Trophoblast cell (in vitro differentiated cells and primary cell): ENCODE measurements around the gene PTBP3.
A peak's percentile ranks its signal among the peaks of the same experiment; 100 is the strongest.

Experiments used
- DNase-seq, 2 donors: peaks; one replicate each; pipeline ENCODE4 v3.0.0-alpha.2; 2016
- H2AFZ ChIP-seq: 2 replicates; pipeline ENCODE4 v1.6.1; 2013; ENCODE audit warnings: low read length, moderate library complexity, mild to moderate bottlenecking; ENCODE audit not compliant: insufficient read depth, poor library complexity
- H2AK5ac ChIP-seq: 2 replicates; pipeline ENCODE4 v1.6.1; 2013; ENCODE audit warnings: mild to moderate bottlenecking, low read length
- H2BK120ac ChIP-seq: 2 replicates; pipeline ENCODE4 v1.6.1; 2013; ENCODE audit warnings: low read length, mild to moderate bottlenecking, moderate library complexity; ENCODE audit not compliant: insufficient read depth, poor library complexity
- H2BK12ac ChIP-seq: 2 replicates; pipeline ENCODE4 v1.6.1; 2013; ENCODE audit warnings: mild to moderate bottlenecking, low read length, moderate library complexity
- H2BK5ac ChIP-seq: 2 replicates; pipeline ENCODE4 v1.6.1; 2013; ENCODE audit warnings: low read length, low read depth, moderate library complexity, mild to moderate bottlenecking; ENCODE audit not compliant: poor library complexity
- H3K14ac ChIP-seq: 2 replicates; pipeline ENCODE4 v1.6.1; 2013; ENCODE audit warnings: mild to moderate bottlenecking, low read length
- H3K18ac ChIP-seq: 2 replicates; pipeline ENCODE4 v1.6.1; 2013; ENCODE audit warnings: mild to moderate bottlenecking, low read length
- H3K23ac ChIP-seq: 2 replicates; pipeline ENCODE4 v1.6.1; 2013; ENCODE audit warnings: low read length
- H3K27ac ChIP-seq: 2 replicates; pipeline ENCODE4 v1.5.1; 2013; ENCODE audit warnings: low read depth, mild to moderate bottlenecking, inconsistent platforms, low read length, moderate library complexity
- H3K27me3 ChIP-seq: 2 replicates; pipeline ENCODE4 v1.6.1; 2013; ENCODE audit warnings: inconsistent platforms, mild to moderate bottlenecking, low read length, moderate library complexity; ENCODE audit not compliant: insufficient read depth
- H3K36me3 ChIP-seq, 2 experiments: 1 replicate in 1 of 2; 2 replicates in 1 of 2; pipeline ENCODE4 v1.6.1; 2013; ENCODE audit warnings: low read length in 2 of 2, mild to moderate bottlenecking in 2 of 2, moderate library complexity in 1 of 2; ENCODE audit not compliant: insufficient read depth in 2 of 2, control insufficient read depth in 1 of 2
- H3K4ac ChIP-seq: 2 replicates; pipeline ENCODE4 v1.6.1; 2013; ENCODE audit warnings: low read depth, mild to moderate bottlenecking, low read length, moderate library complexity
- H3K4me1 ChIP-seq, 2 experiments: 1 replicate in 1 of 2; 2 replicates in 1 of 2; pipeline ENCODE4 v1.6.1; 2013; ENCODE audit warnings: low read length in 2 of 2, mild to moderate bottlenecking in 2 of 2, moderate library complexity in 1 of 2; ENCODE audit not compliant: insufficient read depth in 2 of 2, control insufficient read depth in 1 of 2
- H3K4me2 ChIP-seq: 2 replicates; pipeline ENCODE4 v1.6.1; 2013; ENCODE audit warnings: inconsistent platforms, mild to moderate bottlenecking, low read length, moderate library complexity
- H3K4me3 ChIP-seq: 2 replicates; pipeline ENCODE4 v1.5.1; 2013; ENCODE audit warnings: mild to moderate bottlenecking, low read depth, low read length, inconsistent platforms
- H3K79me1 ChIP-seq: one replicate; pipeline ENCODE4 v1.6.1; 2013; ENCODE audit warnings: low read length
- H3K79me2 ChIP-seq: 2 replicates; pipeline ENCODE4 v1.6.1; 2013; ENCODE audit warnings: low read length, mild to moderate bottlenecking; ENCODE audit not compliant: control insufficient read depth, insufficient read depth, poor library complexity
- H3K9ac ChIP-seq: 2 replicates; pipeline ENCODE4 v1.6.1; 2013; ENCODE audit warnings: mild to moderate bottlenecking, low read length
- H3K9me3 ChIP-seq: 2 replicates; pipeline ENCODE4 v1.6.1; 2013; ENCODE audit warnings: low read depth, mild to moderate bottlenecking, control low read depth, inconsistent platforms, low read length; ENCODE audit not compliant: insufficient read depth
- H4K12ac ChIP-seq: 2 replicates; pipeline ENCODE4 v1.6.1; 2013; ENCODE audit warnings: low read depth, mild to moderate bottlenecking, low read length, moderate library complexity
- H4K8ac ChIP-seq: 2 replicates; pipeline ENCODE4 v1.6.1; 2013; ENCODE audit warnings: low read depth, mild to moderate bottlenecking, low read length, moderate library complexity
- H4K91ac ChIP-seq: one replicate; pipeline ENCODE4 v1.6.1; 2013; ENCODE audit warnings: low read depth, mild to moderate bottlenecking, low read length, moderate library complexity
- WGBS: extraction: QIAGEN DNeasy Blood & Tissue Kit; methylation state at CpG from one replicate; pipeline ENCODE4 v1.1.7; 2013; ENCODE audit warnings: missing lambda C conversion rate; ENCODE audit not compliant: insufficient read length, insufficient coverage; ENCODE audit errors: extremely low coverage; 5-methylcytosine and 5-hydroxymethylcytosine counted together

The PTBP3 gene

GRCh38 chr9:112248722-112249121, 84.7 kb downstream of the PTBP3 start:
- no peak overlapping the region for H2AK5ac ChIP-seq
- no peak overlapping the region for H2BK12ac ChIP-seq
- no peak overlapping the region for H3K27ac ChIP-seq
- no peak for DNase-seq
- no peak overlapping the region for H4K91ac ChIP-seq
- no peaks in the 10 kb centered on the region for H3K9me3 ChIP-seq
- H3K18ac ChIP-seq = no peak overlapping the region
- H3K4me3 ChIP-seq = no peak overlapping the region
- no peaks in the 10 kb centered on the region for H3K79me2 ChIP-seq
- H3K79me1 ChIP-seq = no peaks in the 10 kb centered on the region
- H2AFZ ChIP-seq = no peak overlapping the region
- no peak overlapping the region for H3K4ac ChIP-seq
- no peak overlapping the region for H3K14ac ChIP-seq
- peaks cover 3 to 9% of the 10 kb centered on the region in 2 experiments for H3K36me3 ChIP-seq
- H3K4me2 ChIP-seq = no peak overlapping the region
- no peaks in the 10 kb centered on the region for H3K27me3 ChIP-seq
- H3K4me1 ChIP-seq = no peaks in the 10 kb centered on the region
- no peak overlapping the region for H3K9ac ChIP-seq
- H2BK5ac ChIP-seq = no peak overlapping the region
- no CpG with 5 or more reads among the region's 1 CpG for WGBS
- H4K8ac ChIP-seq = no peak overlapping the region
- H4K12ac ChIP-seq = no peak overlapping the region
- H2BK120ac ChIP-seq = no peak overlapping the region
- H3K23ac ChIP-seq = no peak overlapping the region

GRCh38 chr9:112247090-112247489, 86.3 kb downstream of the PTBP3 start:
- no peak overlapping the region for H2BK120ac ChIP-seq
- no peak overlapping the region for H3K27ac ChIP-seq
- no peak overlapping the region for H2AFZ ChIP-seq
- H3K23ac ChIP-seq = no peak overlapping the region
- H3K9me3 ChIP-seq = no peaks in the 10 kb centered on the region
- H3K14ac ChIP-seq = no peak overlapping the region
- H4K91ac ChIP-seq = no peak overlapping the region
- H3K4ac ChIP-seq = no peak overlapping the region
- no peaks in the 10 kb centered on the region for H3K27me3 ChIP-seq
- H3K4me1 ChIP-seq = no peaks in the 10 kb centered on the region
- H3K4me3 ChIP-seq = no peak overlapping the region
- no peak overlapping the region for H2BK5ac ChIP-seq
- no peak overlapping the region for H3K4me2 ChIP-seq
- H2AK5ac ChIP-seq = no peak overlapping the region
- no peak overlapping the region for H2BK12ac ChIP-seq
- no peak overlapping the region for H3K9ac ChIP-seq
- no peak for DNase-seq
- H3K36me3 ChIP-seq = peaks cover 6 to 7% of the 10 kb centered on the region in 2 experiments
- H4K12ac ChIP-seq = no peak overlapping the region
- WGBS = no CpG with 5 or more reads among the region's 3 CpGs
- H4K8ac ChIP-seq = no peak overlapping the region
- no peaks in the 10 kb centered on the region for H3K79me1 ChIP-seq
- H3K79me2 ChIP-seq = peaks cover under 1% of the 10 kb centered on the region
- no peak overlapping the region for H3K18ac ChIP-seq

GRCh38 chr9:112245126-112245525, 88.3 kb downstream of the PTBP3 start:
- Histone ChIP-seq H2BK5ac (no peak overlapping the region), H3K18ac (no peak overlapping the region), H2AK5ac (no peak overlapping the region), H3K79me1 (no peaks in the 10 kb centered on the region), H3K14ac (no peak overlapping the region), H3K23ac (no peak overlapping the region), H3K36me3 (peaks cover 3 to 6% of the 10 kb centered on the region in 2 experiments), H2AFZ (no peak overlapping the region), H3K9ac (no peak overlapping the region), H3K4me2 (no peak overlapping the region), H3K9me3 (no peaks in the 10 kb centered on the region), H4K8ac (no peak overlapping the region), H3K27me3 (no peaks in the 10 kb centered on the region), H4K12ac (no peak overlapping the region), H3K4me3 (no peak overlapping the region), H3K27ac (no peak overlapping the region), H3K79me2 (peaks cover 1% of the 10 kb centered on the region), H2BK120ac (no peak overlapping the region), H4K91ac (no peak overlapping the region), H3K4ac (no peak overlapping the region), H3K4me1 (no peaks in the 10 kb centered on the region), H2BK12ac (no peak overlapping the region)
- WGBS = no CpG with 5 or more reads among the region's 5 CpGs
- no peak for DNase-seq

GRCh38 chr9:112242147-112242804, 91.1 kb downstream of the PTBP3 start:
- Histone ChIP-seq H2AK5ac (no peak overlapping the region), H3K27me3 (no peaks in the 10 kb centered on the region), H3K18ac (no peak overlapping the region), H3K4me2 (no peak overlapping the region), H3K79me1 (no peaks in the 10 kb centered on the region), H2AFZ (no peak overlapping the region), H3K4me3 (no peak overlapping the region), H2BK120ac (no peak overlapping the region), H3K9ac (no peak overlapping the region), H3K79me2 (peaks cover 1% of the 10 kb centered on the region), H3K23ac (no peak overlapping the region), H3K4me1 (peaks cover 0 to 1% of the 10 kb centered on the region in 2 experiments), H3K9me3 (no peaks in the 10 kb centered on the region), H2BK5ac (no peak overlapping the region), H4K8ac (no peak overlapping the region), H3K14ac (no peak overlapping the region), H3K4ac (peak overlapping the region; percentile 69), H4K91ac (no peak overlapping the region), H3K27ac (no peak overlapping the region), H3K36me3 (peaks cover 3 to 6% of the 10 kb centered on the region in 2 experiments), H4K12ac (no peak overlapping the region), H2BK12ac (no peak overlapping the region)
- DNase-seq = peak in 1 of 2 donors; percentile 41
- WGBS = no CpG with 5 or more reads among the region's 6 CpGs
